ENCODE data around the gene INPP5F. TPM values are rescaled to one million over a fixed set of nuclear protein-coding genes. Genes with fewer than 3 reads are reported as not detected.

INPP5F gene
- total and polyA plus RNA-seq, 2 of the 13 experiments (the other 11 are each of a cell fraction or from before 2014, with no cell fraction given): 12.5 to 15.7 TPM

DNA sequence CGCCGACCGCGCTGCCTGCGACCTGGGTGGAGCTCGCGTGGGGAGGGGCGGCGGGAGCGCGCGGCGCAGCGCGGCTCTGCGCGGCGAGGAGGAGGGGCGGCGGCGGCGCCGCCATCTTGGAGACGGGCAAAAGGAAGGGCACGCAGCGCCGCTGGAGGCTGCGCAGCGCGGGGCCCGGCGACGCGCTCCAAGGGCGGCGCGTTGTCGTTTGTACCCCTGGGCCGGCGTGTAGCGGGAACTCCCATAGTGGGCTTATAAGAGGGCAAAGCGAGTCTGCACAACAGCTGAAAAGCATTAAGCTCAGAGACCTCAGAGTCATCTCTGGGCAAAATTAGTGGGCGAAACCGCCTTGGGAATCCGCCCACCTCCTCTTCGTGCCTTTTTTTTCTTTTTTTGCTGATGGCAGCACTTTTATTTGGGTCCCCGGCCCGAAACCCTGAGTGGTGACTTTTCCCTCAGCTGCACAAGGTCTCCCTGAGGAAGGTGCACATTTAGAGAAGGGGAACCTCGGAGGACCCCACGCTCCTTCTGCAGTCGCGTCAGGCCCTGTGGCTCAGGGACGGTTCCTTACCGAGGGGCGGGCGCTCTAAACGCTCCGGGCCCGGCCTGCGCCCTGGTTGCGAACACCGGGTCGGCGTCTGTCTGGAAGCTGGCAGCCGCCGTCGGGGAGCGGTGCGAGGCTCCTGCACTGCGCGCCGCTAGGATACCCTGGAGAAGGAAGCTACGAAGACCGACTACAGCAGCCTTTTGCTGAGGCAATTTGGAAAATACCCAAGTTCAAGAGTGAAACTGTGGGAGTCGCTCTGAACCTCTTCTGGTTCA lies 147.2 kb downstream of the INPP5F start (continued):
- TF ChIP-seq, protein P1, sequence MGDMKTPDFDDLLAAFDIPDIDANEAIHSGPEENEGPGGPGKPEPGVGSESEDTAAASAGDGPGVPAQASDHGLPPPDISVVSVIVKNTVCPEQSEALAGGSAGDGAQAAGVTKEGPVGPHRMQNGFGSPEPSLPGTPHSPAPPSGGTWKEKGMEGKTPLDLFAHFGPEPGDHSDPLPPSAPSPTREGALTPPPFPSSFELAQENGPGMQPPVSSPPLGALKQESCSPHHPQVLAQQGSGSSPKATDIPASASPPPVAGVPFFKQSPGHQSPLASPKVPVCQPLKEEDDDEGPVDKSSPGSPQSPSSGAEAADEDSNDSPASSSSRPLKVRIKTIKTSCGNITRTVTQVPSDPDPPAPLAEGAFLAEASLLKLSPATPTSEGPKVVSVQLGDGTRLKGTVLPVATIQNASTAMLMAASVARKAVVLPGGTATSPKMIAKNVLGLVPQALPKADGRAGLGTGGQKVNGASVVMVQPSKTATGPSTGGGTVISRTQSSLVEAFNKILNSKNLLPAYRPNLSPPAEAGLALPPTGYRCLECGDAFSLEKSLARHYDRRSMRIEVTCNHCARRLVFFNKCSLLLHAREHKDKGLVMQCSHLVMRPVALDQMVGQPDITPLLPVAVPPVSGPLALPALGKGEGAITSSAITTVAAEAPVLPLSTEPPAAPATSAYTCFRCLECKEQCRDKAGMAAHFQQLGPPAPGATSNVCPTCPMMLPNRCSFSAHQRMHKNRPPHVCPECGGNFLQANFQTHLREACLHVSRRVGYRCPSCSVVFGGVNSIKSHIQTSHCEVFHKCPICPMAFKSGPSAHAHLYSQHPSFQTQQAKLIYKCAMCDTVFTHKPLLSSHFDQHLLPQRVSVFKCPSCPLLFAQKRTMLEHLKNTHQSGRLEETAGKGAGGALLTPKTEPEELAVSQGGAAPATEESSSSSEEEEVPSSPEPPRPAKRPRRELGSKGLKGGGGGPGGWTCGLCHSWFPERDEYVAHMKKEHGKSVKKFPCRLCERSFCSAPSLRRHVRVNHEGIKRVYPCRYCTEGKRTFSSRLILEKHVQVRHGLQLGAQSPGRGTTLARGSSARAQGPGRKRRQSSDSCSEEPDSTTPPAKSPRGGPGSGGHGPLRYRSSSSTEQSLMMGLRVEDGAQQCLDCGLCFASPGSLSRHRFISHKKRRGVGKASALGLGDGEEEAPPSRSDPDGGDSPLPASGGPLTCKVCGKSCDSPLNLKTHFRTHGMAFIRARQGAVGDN (CRISPR knock-in tag; IDR thresholded peaks at IDR 0.05): peak; percentile 78
- TF ChIP-seq, protein P2, sequence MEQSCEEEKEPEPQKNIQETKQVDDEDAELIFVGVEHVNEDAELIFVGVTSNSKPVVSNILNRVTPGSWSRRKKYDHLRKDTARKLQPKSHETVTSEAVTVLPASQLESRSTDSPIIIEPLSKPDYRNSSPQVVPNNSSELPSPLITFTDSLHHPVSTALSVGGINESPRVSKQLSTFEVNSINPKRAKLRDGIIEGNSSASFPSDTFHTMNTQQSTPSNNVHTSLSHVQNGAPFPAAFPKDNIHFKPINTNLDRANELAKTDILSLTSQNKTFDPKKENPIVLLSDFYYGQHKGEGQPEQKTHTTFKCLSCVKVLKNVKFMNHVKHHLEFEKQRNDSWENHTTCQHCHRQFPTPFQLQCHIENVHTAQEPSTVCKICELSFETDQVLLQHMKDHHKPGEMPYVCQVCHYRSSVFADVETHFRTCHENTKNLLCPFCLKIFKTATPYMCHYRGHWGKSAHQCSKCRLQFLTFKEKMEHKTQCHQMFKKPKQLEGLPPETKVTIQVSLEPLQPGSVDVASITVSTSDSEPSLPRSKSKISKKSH (CRISPR knock-in tag; IDR thresholded peaks at IDR 0.05; ENCODE audit: borderline replicate concordance): no peak
- TF ChIP-seq SNAPC4 (CRISPR knock-in tag; IDR thresholded peaks at IDR 0.05): 0 out of 2 replicates have a peak, but pooled peaks have one; percentile 54
- TF ChIP-seq PPARG (CRISPR knock-in tag; conservative IDR thresholded peaks at IDR 0.05): no peak
- TF ChIP-seq ZNF3 (CRISPR knock-in tag; IDR thresholded peaks at IDR 0.05): no peak
- no peak for TF ChIP-seq ZNF101 (CRISPR knock-in tag; IDR thresholded peaks at IDR 0.05; ENCODE audit: borderline replicate concordance, low read depth)
- no peak for TF ChIP-seq PAXIP1 (CRISPR knock-in tag; conservative IDR thresholded peaks at IDR 0.05)
- peak; percentile 13; the same call in 1 of the 2 replicates for TF ChIP-seq TARDBP (CRISPR knock-in tag; IDR thresholded peaks at IDR 0.05)
- TF ChIP-seq CHD4 (IDR thresholded peaks at IDR 0.05; ENCODE audit: borderline replicate concordance, low read length): no peak
- no peak for TF ChIP-seq ZNF788 (CRISPR knock-in tag; IDR thresholded peaks at IDR 0.05; ENCODE audit: borderline replicate concordance)
- peak; percentile 42 for TF ChIP-seq ZNF558 (CRISPR knock-in tag; IDR thresholded peaks at IDR 0.05; ENCODE audit: borderline replicate concordance)
- TF ChIP-seq ZSCAN12 (CRISPR knock-in tag; IDR thresholded peaks at IDR 0.05): no peak
- no peak for TF ChIP-seq ZNF205 (CRISPR knock-in tag; IDR thresholded peaks at IDR 0.05)
- no peak for TF ChIP-seq SMC3 (IDR thresholded peaks at IDR 0.05; ENCODE audit: low read length)
